KG1 (cell line): ENCODE results near the gene IQUB.
"Not testable (repeated sequence)": the region's sequence is repeated elsewhere in the genome, so short reads cannot be mapped to it uniquely, and the experiment has no call there.

Experiments
- DNase-seq: peaks from one replicate; lab custom pipeline; 2025; lab: John Stamatoyannopoulos, UW

The IQUB gene

GRCh38 chr7:123539871-123540270 lies 5.5 kb upstream of the IQUB start:
- no peak for DNase-seq

- DNase-seq, result no peak
Observed at GRCh38 chr7:123538897-123539296, 4.5 kb upstream of the IQUB start.

- no peak for DNase-seq
Observed at GRCh38 chr7:123538189-123538714, 3.9 kb upstream of the IQUB start.

- DNase-seq, result no peak
Observed at GRCh38 chr7:123537026-123537642, 2.7 kb upstream of the IQUB start.

- no peak for DNase-seq
Observed at GRCh38 chr7:123535517-123535916, 1.1 kb upstream of the IQUB start.

GRCh38 chr7:123533929-123534382 lies 439 bp downstream of the IQUB start:
- DNase-seq, result no peak

- DNase-seq, result no peak
Observed at GRCh38 chr7:123533553-123533917, 860 bp downstream of the IQUB start.

GRCh38 chr7:123532788-123533552 lies 1.4 kb downstream of the IQUB start:
- not testable (repeated sequence) for DNase-seq

- DNase-seq, result not testable (repeated sequence)
Observed at GRCh38 chr7:123532343-123532742, 2.1 kb downstream of the IQUB start.

GRCh38 chr7:123530035-123530591 lies 4.3 kb downstream of the IQUB start:
- DNase-seq, result not testable (repeated sequence)

GRCh38 chr7:123528265-123528664 lies 6.1 kb downstream of the IQUB start:
- no peak for DNase-seq

- DNase-seq, result not testable (repeated sequence)
Observed at GRCh38 chr7:123527712-123528225, 6.6 kb downstream of the IQUB start.

- not testable (repeated sequence) for DNase-seq
Observed at GRCh38 chr7:123526533-123526932, 7.9 kb downstream of the IQUB start.

- DNase-seq, result no peak
Observed at GRCh38 chr7:123522066-123522465, 12.3 kb downstream of the IQUB start.

- DNase-seq, result no peak
Observed at GRCh38 chr7:123505221-123505620, 29.2 kb downstream of the IQUB start.

- DNase-seq, result no peak
Observed at GRCh38 chr7:123502201-123502600, 32.2 kb downstream of the IQUB start.

GRCh38 chr7:123500878-123501489 lies 33.4 kb downstream of the IQUB start:
- no peak for DNase-seq

- DNase-seq, result no peak
Observed at GRCh38 chr7:123499211-123499970, 35.0 kb downstream of the IQUB start.

GRCh38 chr7:123498601-123499000 lies 35.8 kb downstream of the IQUB start:
- DNase-seq, result no peak

- DNase-seq, result no peak
Observed at GRCh38 chr7:123498031-123498430, 36.4 kb downstream of the IQUB start.

- no peak for DNase-seq
Observed at GRCh38 chr7:123494193-123494796, 40.1 kb downstream of the IQUB start.
